Astrocyte (in vitro differentiated cells and primary cell): ENCODE measurements around the gene ELF5. TPM values are rescaled to one million over a fixed set of nuclear protein-coding genes. Genes with fewer than 3 reads are reported as not detected.
A peak's percentile ranks its signal among the peaks of the same experiment; 100 is the strongest.

Experiments
- DNase-seq: peaks from one replicate; pipeline ENCODE4 v3.0.0-alpha.2; 2010; ENCODE audit warnings: low read depth
- FAIRE-seq: peaks from 2 replicates; lab custom pipeline; 2011; peaks lifted over from hg19 to GRCh38; lab: Jason Lieb, UNC
- H2AFZ ChIP-seq: 2 replicates; pipeline ENCODE4 v1.6.0; 2012; ENCODE audit warnings: low read depth, low read length, inconsistent platforms
- H3K27ac ChIP-seq: 2 replicates; pipeline ENCODE4 v1.5.1; 2011; ENCODE audit warnings: low read depth, low read length, inconsistent platforms
- H3K27me3 ChIP-seq: 2 replicates; pipeline ENCODE4 v1.6.0; 2011; ENCODE audit warnings: low read length, inconsistent platforms; ENCODE audit not compliant: insufficient read depth
- H3K36me3 ChIP-seq: 2 replicates; pipeline ENCODE4 v1.5.1; 2011; ENCODE audit warnings: low read length, inconsistent platforms; ENCODE audit not compliant: insufficient read depth
- H3K4me1 ChIP-seq: 2 replicates; pipeline ENCODE4 v1.5.1; 2011; ENCODE audit warnings: low read length, inconsistent platforms; ENCODE audit not compliant: insufficient read depth
- H3K4me2 ChIP-seq: 2 replicates; pipeline ENCODE4 v1.6.0; 2012; ENCODE audit warnings: low read length, inconsistent platforms
- H3K4me3 ChIP-seq: 2 replicates; pipeline ENCODE4 v1.5.1; 2011; ENCODE audit warnings: low read depth, mild to moderate bottlenecking, low read length, inconsistent platforms; ENCODE audit not compliant: insufficient read depth
- H3K79me2 ChIP-seq: 2 replicates; pipeline ENCODE4 v1.6.0; 2012; ENCODE audit warnings: mild to moderate bottlenecking, low read length, inconsistent platforms; ENCODE audit not compliant: insufficient read depth
- H3K9ac ChIP-seq: 2 replicates; pipeline ENCODE4 v1.6.0; 2012; ENCODE audit warnings: mild to moderate bottlenecking, low read length, inconsistent platforms
- H3K9me3 ChIP-seq: 2 replicates; pipeline ENCODE4 v1.5.1; 2012; ENCODE audit warnings: low read depth, mild to moderate bottlenecking, low read length, inconsistent platforms; ENCODE audit not compliant: insufficient read depth
- H4K20me1 ChIP-seq: 2 replicates; pipeline ENCODE4 v1.6.0; 2012; ENCODE audit warnings: low read length, inconsistent platforms; ENCODE audit not compliant: insufficient read depth
- H3K27ac Mint-ChIP-seq: one replicate; pipeline ENCODE4 v1.8.0; 2021; ENCODE audit warnings: mild to moderate bottlenecking, mixed read lengths; ENCODE audit not compliant: unreplicated experiment
- H3K27me3 Mint-ChIP-seq: one replicate; pipeline ENCODE4 v1.8.0; 2021; ENCODE audit warnings: low read depth, mixed read lengths; ENCODE audit not compliant: unreplicated experiment
- H3K36me3 Mint-ChIP-seq: one replicate; pipeline ENCODE4 v1.8.0; 2021; ENCODE audit warnings: low read depth, mixed read lengths; ENCODE audit not compliant: unreplicated experiment
- H3K4me1 Mint-ChIP-seq: one replicate; pipeline ENCODE4 v1.8.0; 2021; ENCODE audit warnings: low read depth, mixed read lengths; ENCODE audit not compliant: unreplicated experiment
- H3K4me3 Mint-ChIP-seq: one replicate; pipeline ENCODE4 v1.8.0; 2021; ENCODE audit warnings: mild to moderate bottlenecking, moderate library complexity, mixed read lengths; ENCODE audit not compliant: unreplicated experiment
- H3K9me3 Mint-ChIP-seq: one replicate; pipeline ENCODE4 v1.8.0; 2021; ENCODE audit warnings: mild to moderate bottlenecking, mixed read lengths; ENCODE audit not compliant: unreplicated experiment
- EZH2 ChIP-seq: IDR thresholded peaks from 2 replicates; pipeline ENCODE4 v1.6.1; 2012; ENCODE audit warnings: mild to moderate bottlenecking, low read length, inconsistent platforms; ENCODE audit not compliant: insufficient read depth
- total RNA-seq: library from RNA; stranded (reverse); gene quantifications from 2 replicates; pipeline ENCODE4 v1.2.1, GENCODE V29; 2021
- TF ChIP-seq, protein P1 (sequence below): IDR thresholded peaks from 2 replicates; pipeline ENCODE4 v1.5.1; 2011; ENCODE audit warnings: low read depth, mild to moderate bottlenecking, inconsistent platforms, low read length, moderate library complexity; ENCODE audit not compliant: insufficient read depth

ELF5 gene
- total RNA-seq, 1 donor from 2014 or later = not detected

DNA sequence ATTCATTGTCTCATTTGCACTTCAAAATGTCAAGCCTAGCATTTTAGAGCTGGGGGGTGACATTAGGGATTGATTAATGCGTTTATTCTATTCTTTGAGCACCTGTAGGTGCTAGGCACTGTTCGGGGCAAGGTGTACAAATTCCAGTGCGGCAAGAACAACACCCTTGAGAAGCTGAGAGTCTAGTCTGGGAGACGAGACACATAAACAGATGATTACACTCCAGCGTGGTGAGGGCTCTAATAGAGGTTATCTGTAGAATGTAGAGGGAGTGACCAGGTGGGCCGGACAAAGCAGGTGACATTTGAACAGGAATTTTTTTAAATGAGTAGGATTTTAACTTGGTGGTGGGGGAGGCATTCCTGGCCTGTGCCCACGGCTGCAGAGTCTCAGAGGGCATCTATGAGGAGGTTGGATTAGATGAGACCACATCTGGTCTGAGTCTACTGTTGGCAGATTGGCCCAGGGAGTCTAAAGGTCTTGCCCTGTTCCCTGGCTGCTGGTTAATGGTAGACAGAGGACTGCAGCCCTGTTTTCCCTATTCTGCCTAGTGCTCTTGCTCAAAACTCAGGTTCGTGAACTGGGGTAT lies 73.9 kb downstream of the ELF5 start:
- Mint-ChIP-seq H3K27ac (peak overlapping the region; percentile 49), H3K9me3 (no peaks in the 10 kb centered on the region), H3K4me3 (peak overlapping the region; percentile 93), H3K4me1 (peaks cover 6% of the 10 kb centered on the region), H3K36me3 (no peaks in the 10 kb centered on the region), H3K27me3 (no peaks in the 10 kb centered on the region)
- no peaks in the 10 kb centered on the region for H3K36me3 ChIP-seq
- H3K79me2 ChIP-seq = peaks cover 47% of the 10 kb centered on the region
- H3K27ac ChIP-seq = no peak overlapping the region
- no peak for FAIRE-seq
- H3K4me3 ChIP-seq = peak overlapping the region; percentile 79
- H3K4me2 ChIP-seq = peak overlapping the region; percentile 84
- no peak overlapping the region for H2AFZ ChIP-seq
- TF ChIP-seq, protein P1, sequence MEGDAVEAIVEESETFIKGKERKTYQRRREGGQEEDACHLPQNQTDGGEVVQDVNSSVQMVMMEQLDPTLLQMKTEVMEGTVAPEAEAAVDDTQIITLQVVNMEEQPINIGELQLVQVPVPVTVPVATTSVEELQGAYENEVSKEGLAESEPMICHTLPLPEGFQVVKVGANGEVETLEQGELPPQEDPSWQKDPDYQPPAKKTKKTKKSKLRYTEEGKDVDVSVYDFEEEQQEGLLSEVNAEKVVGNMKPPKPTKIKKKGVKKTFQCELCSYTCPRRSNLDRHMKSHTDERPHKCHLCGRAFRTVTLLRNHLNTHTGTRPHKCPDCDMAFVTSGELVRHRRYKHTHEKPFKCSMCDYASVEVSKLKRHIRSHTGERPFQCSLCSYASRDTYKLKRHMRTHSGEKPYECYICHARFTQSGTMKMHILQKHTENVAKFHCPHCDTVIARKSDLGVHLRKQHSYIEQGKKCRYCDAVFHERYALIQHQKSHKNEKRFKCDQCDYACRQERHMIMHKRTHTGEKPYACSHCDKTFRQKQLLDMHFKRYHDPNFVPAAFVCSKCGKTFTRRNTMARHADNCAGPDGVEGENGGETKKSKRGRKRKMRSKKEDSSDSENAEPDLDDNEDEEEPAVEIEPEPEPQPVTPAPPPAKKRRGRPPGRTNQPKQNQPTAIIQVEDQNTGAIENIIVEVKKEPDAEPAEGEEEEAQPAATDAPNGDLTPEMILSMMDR = no peak
- no peak for TF ChIP-seq EZH2
- H4K20me1 ChIP-seq = peaks cover 26% of the 10 kb centered on the region
- peaks cover 9% of the 10 kb centered on the region for H3K4me1 ChIP-seq
- no peaks in the 10 kb centered on the region for H3K27me3 ChIP-seq
- no peaks in the 10 kb centered on the region for H3K9me3 ChIP-seq
- H3K9ac ChIP-seq = peak overlapping the region; percentile 84
- no peak for DNase-seq

DNA sequence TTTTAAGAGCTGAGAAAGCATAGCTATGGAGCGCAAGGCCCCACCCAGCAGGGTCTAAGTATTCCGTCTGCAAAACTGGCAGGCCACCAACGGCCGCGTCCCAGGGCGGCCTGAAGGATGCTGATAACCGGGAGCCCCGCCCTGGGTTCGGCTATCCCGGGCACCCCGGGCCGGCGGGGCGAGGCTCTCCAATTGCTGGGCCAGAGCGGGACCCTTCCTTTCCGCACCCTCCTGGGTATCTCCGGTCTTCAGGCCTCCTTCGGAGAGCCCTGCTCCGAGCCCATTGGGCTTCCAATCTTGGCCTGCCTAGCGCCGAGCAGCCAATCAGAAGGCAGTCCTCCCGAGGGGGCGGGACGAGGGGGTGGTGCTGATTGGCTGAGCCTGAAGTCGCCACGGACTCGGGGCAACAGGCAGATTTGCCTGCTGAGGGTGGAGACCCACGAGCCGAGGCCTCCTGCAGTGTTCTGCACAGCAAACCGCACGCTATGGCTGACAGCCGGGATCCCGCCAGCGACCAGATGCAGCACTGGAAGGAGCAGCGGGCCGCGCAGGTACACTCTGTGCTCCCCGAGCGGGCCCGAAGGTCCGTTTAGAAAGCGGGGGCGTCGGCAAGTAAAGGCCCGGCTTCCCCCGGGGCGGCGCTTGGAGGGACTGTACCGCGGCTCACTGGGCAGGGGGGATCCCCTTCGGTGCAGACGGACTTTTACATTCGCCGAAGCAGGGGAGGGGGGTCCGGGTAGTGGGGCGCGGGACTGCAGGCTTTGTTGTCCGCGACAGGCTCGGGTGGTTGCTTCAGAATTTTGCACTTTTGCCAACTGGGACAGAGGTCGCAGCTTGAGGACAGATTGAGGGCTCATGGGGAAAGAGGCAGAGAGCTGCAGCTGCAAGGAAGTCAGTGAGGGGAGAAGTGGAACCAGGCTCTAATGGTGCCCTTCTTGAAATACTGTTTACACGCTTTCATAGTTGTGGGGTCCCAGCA lies 74.8 kb downstream of the ELF5 start, which contains the start of gene CAT:
Gene CAT, plus strand, starts transcription at position 406 of the 979 bp plus-strand sequence. Its CDS starts 80 bp downstream, at position 486.
- H3K27ac Mint-ChIP-seq = peak within 1 kb of the TSS; percentile 49
- no peaks in the 10 kb centered on the region for H3K9me3 Mint-ChIP-seq
- Histone ChIP-seq H3K4me3 (peak within 1 kb of the TSS; percentile 79), H3K36me3 (no peaks in the 10 kb centered on the region), H3K4me2 (peak within 1 kb of the TSS; percentile 84), H3K27ac (peak within 1 kb of the TSS; percentile 73), H3K4me1 (peaks cover 9% of the 10 kb centered on the region), H4K20me1 (peaks cover 20% of the 10 kb centered on the region), H3K9me3 (no peaks in the 10 kb centered on the region), H3K79me2 (peaks cover 38% of the 10 kb centered on the region), H3K27me3 (no peaks in the 10 kb centered on the region), H2AFZ (peak within 1 kb of the TSS; percentile 94), H3K9ac (peak within 1 kb of the TSS; percentile 84)
- H3K36me3 Mint-ChIP-seq = no peaks in the 10 kb centered on the region
- FAIRE-seq (peak; percentile 5), DNase-seq (peak; percentile 94)
- no peaks in the 10 kb centered on the region for H3K27me3 Mint-ChIP-seq
- TF ChIP-seq, protein P1 = no peak
- no peak for TF ChIP-seq EZH2
- H3K4me3 Mint-ChIP-seq = peak within 1 kb of the TSS; percentile 93
- peaks cover 6% of the 10 kb centered on the region for H3K4me1 Mint-ChIP-seq
